IMR-90 (cell line): ENCODE results near the gene TBX4. TPM values are rescaled to one million over a fixed set of nuclear protein-coding genes. Genes with fewer than 3 reads are reported as not detected.
A peak's percentile ranks its signal among the peaks of the same experiment; 100 is the strongest.

Experiments
- ATAC-seq: fragments of 200-7000 bp; cut with Tn5 transposase; 2 replicates; pipeline ENCODE4 v1.9.1; 2020; ENCODE audit warnings: low read depth, mild to moderate bottlenecking, moderate library complexity
- BruUV-seq: library from RNA; stranded (reverse); fragments of 400-500 nt; replicated peaks from 2 replicates; lab custom pipeline; 2021; lab: Mats Ljungman, UMichigan
- CTCF ChIA-PET: fragments of 300-600 bp; formaldehyde crosslinking; extraction: SDS; loops from one replicate; lab custom pipeline; 2021; ENCODE audit warnings: antibody characterized with exemption; lab: Yijun Ruan, JAX
- POLR2A ChIA-PET: fragments of 300-600 bp; sonication (Branson Sonifier 250); formaldehyde crosslinking; loops from one replicate; lab custom pipeline; 2022; ENCODE audit warnings: antibody characterized with exemption; ENCODE audit not compliant: unreplicated experiment; lab: Charles Lee
- DNase-seq: peaks from one replicate; pipeline ENCODE4 v3.0.0; 2013
- H2AFZ ChIP-seq: replicated peaks from 2 replicates; pipeline ENCODE3; 2013; ENCODE audit warnings: low read length, mild to moderate bottlenecking; ENCODE audit not compliant: poor library complexity
- H2AK5ac ChIP-seq: 2 replicates; pipeline ENCODE4 v1.6.1; 2013; ENCODE audit warnings: low read depth, low read length, inconsistent platforms
- H2AK9ac ChIP-seq: replicated peaks from 2 replicates; pipeline ENCODE3; 2013; ENCODE audit warnings: mild to moderate bottlenecking, low read depth, low read length, moderate library complexity; ENCODE audit not compliant: poor library complexity
- H2BK120ac ChIP-seq: 2 replicates; pipeline ENCODE4 v1.6.1; 2013; ENCODE audit warnings: low read depth, low read length, inconsistent platforms
- H2BK15ac ChIP-seq: 3 replicates; pipeline ENCODE4 v1.6.1; 2013; ENCODE audit warnings: low read depth, low read length, inconsistent platforms
- H2BK20ac ChIP-seq: 2 replicates; pipeline ENCODE4 v1.6.1; 2013; ENCODE audit warnings: low read depth, mild to moderate bottlenecking, inconsistent platforms, low read length, moderate library complexity
- H2BK5ac ChIP-seq: 2 replicates; pipeline ENCODE4 v1.6.1; 2013; ENCODE audit warnings: mild to moderate bottlenecking, low read depth, low read length, inconsistent platforms; ENCODE audit not compliant: poor library complexity, severe bottlenecking
- H3K14ac ChIP-seq: replicated peaks from 2 replicates; pipeline ENCODE4 v1.6.1; 2013; ENCODE audit warnings: low read depth, low read length, inconsistent platforms
- H3K18ac ChIP-seq: 2 replicates; pipeline ENCODE4 v1.6.1; 2013; ENCODE audit warnings: low read depth, low read length, control low read depth
- H3K23ac ChIP-seq: 2 replicates; pipeline ENCODE4 v1.6.1; 2013; ENCODE audit warnings: low read depth, low read length, inconsistent platforms
- H3K27ac ChIP-seq: 2 replicates; pipeline ENCODE4 v1.5.1; 2013; ENCODE audit warnings: mild to moderate bottlenecking, control low read depth, low read length; ENCODE audit not compliant: insufficient read depth
- H3K27me3 ChIP-seq: 2 replicates; pipeline ENCODE4 v1.6.1; 2013; ENCODE audit warnings: low read length; ENCODE audit not compliant: control insufficient read depth, insufficient read depth
- H3K36me3 ChIP-seq: 2 replicates; pipeline ENCODE4 v1.6.1; 2013; ENCODE audit warnings: low read length, mixed read lengths; ENCODE audit not compliant: control insufficient read depth, insufficient read depth
- H3K4ac ChIP-seq: 2 replicates; pipeline ENCODE4 v1.6.1; 2013; ENCODE audit warnings: low read depth, low read length, inconsistent platforms
- H3K4me1 ChIP-seq: 2 replicates; pipeline ENCODE4 v1.6.1; 2013; ENCODE audit warnings: low read length, mixed read lengths; ENCODE audit not compliant: control insufficient read depth, insufficient read depth
- H3K4me2 ChIP-seq: 2 replicates; pipeline ENCODE4 v1.6.1; 2013; ENCODE audit warnings: low read depth, mild to moderate bottlenecking, control low read depth, low read length, moderate library complexity
- H3K4me3 ChIP-seq: 2 replicates; pipeline ENCODE4 v1.5.1; 2013; ENCODE audit warnings: low read depth, mild to moderate bottlenecking, control low read depth, low read length, moderate library complexity; ENCODE audit not compliant: insufficient read depth
- H3K56ac ChIP-seq: 2 replicates; pipeline ENCODE4 v1.6.1; 2013; ENCODE audit warnings: low read length, inconsistent platforms; ENCODE audit not compliant: insufficient read depth; ENCODE audit errors: extremely low read depth
- H3K79me1 ChIP-seq, 2 experiments: 2 replicates each; pipeline ENCODE4 v1.6.1; 2013; ENCODE audit warnings: low read length in 2 of 2, inconsistent platforms in 1 of 2, low read depth in 1 of 2
- H3K9ac ChIP-seq: 2 replicates; pipeline ENCODE4 v1.6.1; 2013; ENCODE audit warnings: low read depth, low read length, control low read depth
- H3K9me1 ChIP-seq: 2 replicates; pipeline ENCODE4 v1.6.1; 2013; ENCODE audit warnings: low read length, inconsistent platforms; ENCODE audit not compliant: insufficient read depth
- H3K9me3 ChIP-seq: 2 replicates; pipeline ENCODE4 v1.6.1; 2013; ENCODE audit warnings: low read length; ENCODE audit not compliant: control insufficient read depth, insufficient read depth
- H4K20me1 ChIP-seq: 2 replicates; pipeline ENCODE4 v1.6.1; 2013; ENCODE audit warnings: low read length, inconsistent platforms; ENCODE audit not compliant: insufficient read depth
- H4K5ac ChIP-seq: 2 replicates; pipeline ENCODE4 v1.6.1; 2013; ENCODE audit warnings: mild to moderate bottlenecking, low read depth, low read length, control low read depth
- H4K8ac ChIP-seq, 2 experiments: 2 replicates each; pipeline ENCODE4 v1.6.1; 2013; ENCODE audit warnings: low read depth in 2 of 2, low read length in 2 of 2, control low read depth in 1 of 2, inconsistent platforms in 1 of 2
- H4K91ac ChIP-seq: 2 replicates; pipeline ENCODE4 v1.6.1; 2013; ENCODE audit warnings: low read depth, low read length, inconsistent platforms; ENCODE audit not compliant: insufficient read depth
- BHLHE40 ChIP-seq: fragments of 150-350 bp; IDR thresholded peaks from 2 replicates; pipeline ENCODE4 v1.6.1; 2016; ENCODE audit warnings: mild to moderate bottlenecking, low read depth, low read length
- CEBPB ChIP-seq: IDR thresholded peaks from 2 replicates; pipeline ENCODE4 v1.6.1; 2012; ENCODE audit warnings: low read depth, low read length, improper control_type of control experiment
- CTCF ChIP-seq: conservative IDR thresholded peaks from 2 replicates; pipeline ENCODE4 v1.5.1; 2012; ENCODE audit warnings: mild to moderate bottlenecking, low read depth, low read length, improper control_type of control experiment
- ELK1 ChIP-seq: fragments of 150-350 bp; IDR thresholded peaks from 2 replicates; pipeline ENCODE4 v1.6.1; 2016; ENCODE audit warnings: low read depth, mild to moderate bottlenecking, low read length, moderate library complexity, borderline replicate concordance
- FOS ChIP-seq: fragments of 150-350 bp; IDR thresholded peaks from 2 replicates; pipeline ENCODE4 v1.6.1; 2016; ENCODE audit warnings: low read depth, low read length
- MAZ ChIP-seq: IDR thresholded peaks from 2 replicates; pipeline ENCODE4 v1.6.1; 2012; ENCODE audit warnings: low read depth, mild to moderate bottlenecking, low read length, improper control_type of control experiment, moderate library complexity, borderline replicate concordance
- NFE2L2 ChIP-seq: fragments of 150-350 bp; IDR thresholded peaks from 2 replicates; pipeline ENCODE4 v1.6.1; 2016; ENCODE audit warnings: low read depth, mild to moderate bottlenecking, low read length
- POLR2A ChIP-seq: IDR thresholded peaks from 2 replicates; pipeline ENCODE4 v1.6.1; 2012; ENCODE audit warnings: mild to moderate bottlenecking, low read depth, low read length
- RAD21 ChIP-seq: IDR thresholded peaks from 2 replicates; pipeline ENCODE4 v1.6.1; 2012; ENCODE audit warnings: low read length, improper control_type of control experiment
- RCOR1 ChIP-seq: IDR thresholded peaks from 2 replicates; pipeline ENCODE4 v1.6.1; 2012; ENCODE audit warnings: mild to moderate bottlenecking, low read length, improper control_type of control experiment; ENCODE audit not compliant: insufficient replicate concordance
- RFX5 ChIP-seq: IDR thresholded peaks from 2 replicates; pipeline ENCODE4 v1.8.0; 2012; ENCODE audit warnings: low read depth, mild to moderate bottlenecking, low read length, moderate library complexity
- SMC3 ChIP-seq: fragments of 150-350 bp; IDR thresholded peaks from 2 replicates; pipeline ENCODE4 v1.6.1; 2016; ENCODE audit warnings: low read depth, mild to moderate bottlenecking, antibody characterized with exemption, low read length, moderate library complexity
- USF2 ChIP-seq: fragments of 150-350 bp; IDR thresholded peaks from 2 replicates; pipeline ENCODE4 v1.6.1; 2017; ENCODE audit warnings: mild to moderate bottlenecking, antibody characterized with exemption, low read length, low read depth
- WGBS, 2 experiments: methylation state at CpG; one replicate each; pipeline versions ENCODE4 v1.1.5 to v1.1.7; 2013; ENCODE audit warnings: missing lambda C conversion rate in 2 of 2; ENCODE audit not compliant: insufficient read length in 1 of 2; ENCODE audit errors: extremely low coverage in 2 of 2; 5-methylcytosine and 5-hydroxymethylcytosine counted together
- dilution Hi-C: fragments of 300-500 bp; cut with HindIII; formaldehyde crosslinking; loops from one replicate; pipeline ENCODE4 v1.14.3; 2018; ENCODE audit warnings: low sequenced_read_pairs; ENCODE audit not compliant: unreplicated experiment
- in situ Hi-C: fragments of 300-500 bp; cut with MboI; formaldehyde crosslinking; loops from 3 replicates; pipeline ENCODE4 v1.14.3; 2019; ENCODE audit warnings: low sequenced_read_pairs, inconsistent platforms, mixed read lengths
- intact Hi-C: fragments of 100-400 bp; cut with micrococcal nuclease; formaldehyde crosslinking; loops from 2 replicates; pipeline ENCODE4 v1.10.0; 2022
- polyA plus RNA-seq, 3 experiments: library from polyadenylated mRNA; depleted of rRNA; stranded (reverse); fragments of >200 nt; gene quantifications; 2 replicates each; pipeline ENCODE4 v1.2.3, GENCODE V29; 2012; ENCODE audit warnings: low replicate concordance in 1 of 3
- total RNA-seq: library from RNA; depleted of rRNA; stranded (reverse); fragments of >200 nt; gene quantifications from 2 replicates; pipeline ENCODE4 v1.2.3, GENCODE V29; 2012

TBX4 gene
- total and polyA plus RNA-seq, 2 of the 4 experiments (the other 2 are of a cell fraction): 0.05 TPM; not detected in 1

- peak overlapping the region; percentile 100 for H3K9ac ChIP-seq
- no peaks in the 10 kb centered on the region for H3K9me3 ChIP-seq
- H4K20me1 ChIP-seq: peaks cover 62% of the 10 kb centered on the region
- peak overlapping the region; percentile 98 for H3K4me3 ChIP-seq
- intact Hi-C loops (loop anchor here (1.0 kb wide), 1 partner anchor 659 kb away; no protein-coding TSS in a partner anchor), in situ Hi-C loops (no loop called here), dilution Hi-C loops (no loop called here)
- CTCF ChIA-PET: interaction anchor here (0.5 to 0.8 kb wide), 4 partner anchors 9 to 411 kb away, joined by 3 to 8 read pairs (median 3); no protein-coding TSS in a partner anchor
- peak overlapping the region; percentile 85 for H4K91ac ChIP-seq
- H3K4ac ChIP-seq: peak overlapping the region; percentile 91
- H2AK9ac ChIP-seq: peak overlapping the region; percentile 93
- H3K23ac ChIP-seq: peak overlapping the region; percentile 94
- H2BK20ac ChIP-seq: no peak overlapping the region; the same call in 1 of the 2 replicates
- POLR2A ChIA-PET: interaction anchor here (0.6 to 0.7 kb wide), 5 partner anchors 93 to 401 kb away, joined by 3 to 5 read pairs (median 4); no protein-coding TSS in a partner anchor
- no peaks in the 10 kb centered on the region for H3K79me1 ChIP-seq
- no peaks in the 10 kb centered on the region for H3K27me3 ChIP-seq
- no peaks in the 10 kb centered on the region for H3K9me1 ChIP-seq
- peak overlapping the region; percentile 47; the same call in 1 of the 3 replicates for H2BK15ac ChIP-seq
- peaks cover 71% of the 10 kb centered on the region for H3K36me3 ChIP-seq
- WGBS, 2 experiments: 1% methylated on average over 12 of the region's 55 CpGs; no CpG with 5 or more reads in 1 of the 2 experiments
- H3K4me1 ChIP-seq: peaks cover 23% of the 10 kb centered on the region
- H3K4me2 ChIP-seq: peak overlapping the region; percentile 83
- peak overlapping the region; percentile 72 for H4K5ac ChIP-seq
- H2AK5ac ChIP-seq: peak overlapping the region; percentile 87
- peak overlapping the region; percentile 54 for H2AFZ ChIP-seq
- peak overlapping the region; percentile 100 for H3K27ac ChIP-seq
- peak overlapping the region; percentile 69 for H2BK120ac ChIP-seq
- H4K8ac ChIP-seq: peak overlapping the region; percentile 80 to 89; a peak in 3 of 4 replicates
- H3K14ac ChIP-seq: peak overlapping the region; percentile 98
- H3K18ac ChIP-seq: peak overlapping the region; percentile 88
- H2BK5ac ChIP-seq: peak overlapping the region; percentile 91
- H3K56ac ChIP-seq: peak overlapping the region; percentile 95
- BruUV-seq: no TSS peak
- ATAC-seq: no peak
- peak; percentile 66 for DNase-seq
- no peak for TF ChIP-seq USF2
- TF ChIP-seq CEBPB: no peak
- no peak for TF ChIP-seq POLR2A
- TF ChIP-seq CTCF: no peak
- no peak for TF ChIP-seq RAD21
- no peak for TF ChIP-seq BHLHE40
- TF ChIP-seq ELK1: no peak
- TF ChIP-seq FOS: no peak
- TF ChIP-seq NFE2L2: no peak
- no peak for TF ChIP-seq RCOR1
- TF ChIP-seq SMC3: no peak
- TF ChIP-seq MAZ: no peak
- no peak for TF ChIP-seq RFX5
Observed at GRCh38 chr17:61402978-61403800, 49.0 kb upstream of the TBX4 start.
